B cell (primary cell): Measurements from ENCODE around the gene PLEKHG4B. TPM values are rescaled to one million over a fixed set of nuclear protein-coding genes. Genes with fewer than 3 reads are reported as not detected.

Experiments used
- ATAC-seq: fragments of 200-7000 bp; cut with Tn5 transposase; one replicate; pipeline ENCODE4 v1.10.0; 2021; ENCODE audit warnings: low read depth, mild to moderate bottlenecking, moderate number of reproducible peaks, moderate library complexity
- CTCF ChIA-PET: fragments of 350-600 bp; sonication (Branson Sonifier 250); formaldehyde crosslinking; loops from one replicate; lab custom pipeline; 2021; ENCODE audit warnings: antibody characterized with exemption, inconsistent platforms; lab: Charles Lee
- POLR2A ChIA-PET: fragments of 350-600 bp; sonication (Branson Sonifier 250); formaldehyde crosslinking; loops from one replicate; lab custom pipeline; 2021; ENCODE audit warnings: antibody characterized with exemption; lab: Charles Lee
- DNase-seq: peaks from one replicate; pipeline ENCODE4 v3.0.0; 2013
- H2AFZ ChIP-seq: 2 replicates; pipeline ENCODE4 v1.6.1; 2012; ENCODE audit warnings: mild to moderate bottlenecking, low read depth, low read length; ENCODE audit not compliant: insufficient read depth, poor library complexity, severe bottlenecking
- H3K27ac ChIP-seq, 2 donors: 1 replicate in 1 of 2; 2 replicates in 1 of 2; pipeline ENCODE4 v1.5.1; 2012 to 2013; ENCODE audit warnings: low read length in 2 of 2, mild to moderate bottlenecking in 2 of 2, moderate library complexity in 1 of 2
- H3K27me3 ChIP-seq, 4 experiments: fragments of 200-600 bp in 1 of 4; sonication (generic) in 1 of 4; replicated peaks in 1 of 4; 1 replicate in 2 of 4; 2 replicates in 2 of 4; pipeline versions ENCODE4 v1.6.1 to v1.7.0; 2013 to 2016; ENCODE audit warnings: low read length in 3 of 4, mild to moderate bottlenecking in 2 of 4, mixed read lengths in 1 of 4, moderate library complexity in 1 of 4; ENCODE audit not compliant: insufficient read depth in 4 of 4, control insufficient read depth in 3 of 4; ENCODE audit errors: control extremely low read depth in 1 of 4
- H3K36me3 ChIP-seq, 2 experiments: replicated peaks in 1 of 2; 1 replicate in 1 of 2; 2 replicates in 1 of 2; pipeline versions ENCODE4 v1.6.1 to v1.7.1; 2013; ENCODE audit warnings: low read length in 1 of 2; ENCODE audit not compliant: insufficient read depth in 2 of 2, control insufficient read depth in 1 of 2; ENCODE audit errors: control extremely low read depth in 1 of 2, extremely low read depth in 1 of 2
- H3K4me1 ChIP-seq, 2 donors: fragments of 200-600 bp in 1 of 2; sonication (generic) in 1 of 2; 1 replicate in 1 of 2; 2 replicates in 1 of 2; pipeline versions ENCODE4 v1.5.1 to v1.6.1; 2013 to 2017; ENCODE audit warnings: low read length in 2 of 2; ENCODE audit not compliant: control insufficient read depth in 2 of 2, insufficient read depth in 2 of 2
- H3K4me2 ChIP-seq: replicated peaks from 2 replicates; pipeline ENCODE3; 2012; ENCODE audit warnings: mild to moderate bottlenecking, low read depth, low read length; ENCODE audit not compliant: poor library complexity, severe bottlenecking
- H3K4me3 ChIP-seq, 5 experiments: fragments of 200-600 bp in 1 of 5; sonication (generic) in 1 of 5; 1 replicate in 3 of 5; 2 replicates in 2 of 5; pipeline versions ENCODE4 v1.5.1 to v1.7.0; 2011 to 2016; ENCODE audit warnings: low read length in 4 of 5, mild to moderate bottlenecking in 4 of 5, low read depth in 2 of 5, control low read depth in 1 of 5, moderate library complexity in 1 of 5; ENCODE audit not compliant: insufficient read depth in 1 of 5; ENCODE audit errors: control extremely low read depth in 1 of 5, extremely low read depth in 1 of 5
- H3K79me2 ChIP-seq: fragments of 200-600 bp; sonication (generic); one replicate; pipeline ENCODE4 v1.6.0; 2016; ENCODE audit warnings: low read length; ENCODE audit not compliant: control insufficient read depth, insufficient read depth
- H3K9ac ChIP-seq: fragments of 200-600 bp; sonication (generic); 2 replicates; pipeline ENCODE4 v1.6.1; 2017; ENCODE audit warnings: mild to moderate bottlenecking, low read length, moderate library complexity
- H3K9me3 ChIP-seq, 3 donors: one replicate each; pipeline versions ENCODE4 v1.6.1 to v1.7.1; 2013; ENCODE audit warnings: low read length in 2 of 3; ENCODE audit not compliant: control insufficient read depth in 2 of 3, insufficient read depth in 1 of 3; ENCODE audit errors: control extremely low read depth in 1 of 3
- H4K20me1 ChIP-seq: 2 replicates; pipeline ENCODE4 v1.6.0; 2012; ENCODE audit warnings: mild to moderate bottlenecking, low read length; ENCODE audit not compliant: insufficient read depth, control insufficient read depth, poor library complexity, severe bottlenecking
- H3K27ac Mint-ChIP-seq: one replicate; pipeline ENCODE4 v1.8.0; 2021; ENCODE audit warnings: mixed read lengths
- H3K27me3 Mint-ChIP-seq: one replicate; pipeline ENCODE4 v1.8.0; 2021; ENCODE audit warnings: mixed read lengths
- H3K4me1 Mint-ChIP-seq: one replicate; pipeline ENCODE4 v1.8.0; 2021; ENCODE audit warnings: mixed read lengths
- H3K4me3 Mint-ChIP-seq: one replicate; pipeline ENCODE4 v1.8.0; 2021; ENCODE audit warnings: mixed read lengths
- H3K9me3 Mint-ChIP-seq: one replicate; pipeline ENCODE4 v1.8.0; 2022; ENCODE audit warnings: mixed read lengths; ENCODE audit not compliant: insufficient read depth
- CTCF ChIP-seq: fragments of 200-600 bp; IDR thresholded peaks from one replicate; pipeline ENCODE4 v1.8.0; 2022; ENCODE audit warnings: antibody characterized with exemption, mild to moderate bottlenecking
- EZH2 ChIP-seq: IDR thresholded peaks from 2 replicates; pipeline ENCODE4 v1.6.1; 2012; ENCODE audit warnings: borderline replicate concordance, low read depth, mild to moderate bottlenecking, moderate library complexity, low read length; ENCODE audit not compliant: insufficient read depth, poor library complexity, severe bottlenecking
- WGBS: methylation state at CpG from one replicate; pipeline ENCODE4 v1.1.5; 2013; ENCODE audit warnings: missing lambda C conversion rate; ENCODE audit not compliant: insufficient coverage; 5-methylcytosine and 5-hydroxymethylcytosine counted together
- intact Hi-C: fragments of 100-400 bp; cut with micrococcal nuclease; formaldehyde crosslinking; loops from one replicate; pipeline ENCODE4 v1.10.0; 2022
- polyA plus RNA-seq: library from polyadenylated mRNA; depleted of rRNA; stranded (reverse); fragments of >200 nt; gene quantifications from 2 replicates; pipeline ENCODE4 v1.2.3, GENCODE V29; 2012
- total RNA-seq, 2 donors: library from RNA; stranded (reverse); fragments of 120-200 nt in 1 of 2; gene quantifications; 1 replicate in 1 of 2; 2 replicates in 1 of 2; pipeline versions ENCODE4 v1.2.3 to v1.2.4, GENCODE V29; 2013 to 2022

Gene PLEKHG4B
- total and polyA plus RNA-seq, 2 donors (not counting 1 experiment from before 2014, with no cell fraction given) = not detected

- TF ChIP-seq EZH2 (no peak), CTCF (no peak)
- Histone ChIP-seq H3K4me3 (no peak overlapping the region), H3K79me2 (peaks cover 19% of the 10 kb centered on the region), H3K27ac (no peak overlapping the region), H3K27me3 (no peaks in the 10 kb centered on the region), H3K36me3 (peaks cover 1 to 49% of the 10 kb centered on the region in 2 experiments), H3K4me2 (no peak overlapping the region), H3K9me3 (no peaks in the 10 kb centered on the region), H3K4me1 (peaks cover 0 to under 1% of the 10 kb centered on the region in 2 donors), H4K20me1 (peaks cover 37% of the 10 kb centered on the region), H2AFZ (no peak overlapping the region), H3K9ac (no peak overlapping the region)
- ChIA-PET CTCF (no interaction called here), POLR2A (no interaction called here)
- Mint-ChIP-seq H3K4me1 (peaks cover 18% of the 10 kb centered on the region), H3K4me3 (no peak overlapping the region), H3K27me3 (no peaks in the 10 kb centered on the region), H3K9me3 (no peaks in the 10 kb centered on the region), H3K27ac (no peak overlapping the region)
- DNase-seq (no peak), ATAC-seq (no peak)
- intact Hi-C loops = no loop called here
- over 99% methylated on average over 9 of the region's 11 CpGs for WGBS
These were observed 114.4 kb downstream of the PLEKHG4B start for GRCh38 chr5:206406-206805.

GRCh38 chr5:206927-207536, 115.1 kb downstream of the PLEKHG4B start:
- intact Hi-C loops = no loop called here
- POLR2A ChIA-PET = no interaction called here
- Histone ChIP-seq H3K36me3 (peaks cover 1 to 47% of the 10 kb centered on the region in 2 experiments), H3K9ac (no peak overlapping the region), H3K27ac (no peak overlapping the region), H3K27me3 (no peaks in the 10 kb centered on the region), H3K4me2 (no peak overlapping the region), H2AFZ (no peak overlapping the region), H3K9me3 (no peaks in the 10 kb centered on the region), H3K4me1 (no peaks in the 10 kb centered on the region), H4K20me1 (peaks cover 37% of the 10 kb centered on the region), H3K79me2 (peaks cover 19% of the 10 kb centered on the region), H3K4me3 (no peak overlapping the region)
- WGBS = 93% methylated on average over 6 of the region's 8 CpGs
- Mint-ChIP-seq H3K9me3 (no peaks in the 10 kb centered on the region), H3K4me3 (no peak overlapping the region), H3K4me1 (peaks cover 11% of the 10 kb centered on the region), H3K27me3 (no peaks in the 10 kb centered on the region), H3K27ac (no peak overlapping the region)
- DNase-seq = no peak
- CTCF ChIA-PET = interaction anchor here (0.8 kb wide), 1 partner anchor 11 kb away, joined by 4 read pairs; the partner anchor contains the start of genes CCDC127 and SDHA
- no peak for ATAC-seq
- TF ChIP-seq CTCF (no peak), EZH2 (no peak)
